ENCODE results near the gene UBA3. TPM values are rescaled to one million over a fixed set of nuclear protein-coding genes. Genes with fewer than 3 reads are reported as not detected.

Gene UBA3
- total and polyA plus RNA-seq, 10 of the 15 experiments (the other 5 are each of a cell fraction or from before 2014, with no cell fraction given), result 72.9 to 131 (median 102) TPM

GRCh38 chr3:69092030-69092516 lies 11.9 kb upstream of the UBA3 start (continued):
- TF ChIP-seq HSF1 (IDR thresholded peaks at IDR 0.05; ENCODE audit: low read depth, low read length) (no peak), GATAD2B (conservative IDR thresholded peaks at IDR 0.05; ENCODE audit: low read depth) (no peak), BCL3 (IDR thresholded peaks at IDR 0.05; ENCODE audit: borderline replicate concordance, insufficient read depth, low read depth, low read length, poor library complexity, severe bottlenecking) (no peak), ZNF274 (IDR thresholded peaks at IDR 0.05; ENCODE audit: insufficient read depth, insufficient read length) (no peak), IRF5 (IDR thresholded peaks at IDR 0.05; ENCODE audit: borderline replicate concordance) (no peak), POU2F2 (IDR thresholded peaks at IDR 0.05; ENCODE audit: borderline replicate concordance, low read depth, low read length) (no peak), PKNOX1 (IDR thresholded peaks at IDR 0.05) (no peak), HCFC1 (IDR thresholded peaks at IDR 0.05; ENCODE audit: low read length) (no peak), CREB1 (IDR thresholded peaks at IDR 0.05; ENCODE audit: low read depth) (peak; percentile 91), TCF12 (IDR thresholded peaks at IDR 0.05; ENCODE audit: low read depth, low read length) (no peak), ATF7 (IDR thresholded peaks at IDR 0.05; ENCODE audit: low read depth) (no peak), SRF (IDR thresholded peaks at IDR 0.05; ENCODE audit: low read depth in 2 of 2, low read length in 2 of 2) (no peak), E2F8 (IDR thresholded peaks at IDR 0.05; ENCODE audit: low read depth, partially characterized antibody) (no peak), PAX8 (IDR thresholded peaks at IDR 0.05) (no peak), CREM (IDR thresholded peaks at IDR 0.05; ENCODE audit: low read depth) (peak; percentile 94), NBN (IDR thresholded peaks at IDR 0.05) (no peak), LARP7 (IDR thresholded peaks at IDR 0.05) (no peak), ZBTB40 (IDR thresholded peaks at IDR 0.05; ENCODE audit: borderline replicate concordance) (peak; percentile 62; the same call in 1 of the 2 replicates), FOXM1 (IDR thresholded peaks at IDR 0.05; ENCODE audit: low read depth, low read length) (no peak; the same call in 1 of the 2 replicates)
